Fibroblast of villous mesenchyme (primary cell): ENCODE data around the gene PRKN. TPM values are rescaled to one million over a fixed set of nuclear protein-coding genes. Genes with fewer than 3 reads are reported as not detected.

Source experiments
- DNase-seq: peaks from one replicate; pipeline ENCODE4 v3.0.0-alpha.2; 2010; ENCODE audit warnings: low read depth
- H3K4me3 ChIP-seq: 2 replicates; pipeline ENCODE4 v1.5.1; 2011; ENCODE audit warnings: low read depth, mild to moderate bottlenecking, low read length
- total RNA-seq: library from RNA; depleted of rRNA; stranded (reverse); fragments of >200 nt; gene quantifications from 2 replicates; pipeline ENCODE4 v1.2.3, GENCODE V29; 2012
- TF ChIP-seq, protein P1 (sequence below): IDR thresholded peaks from 2 replicates; pipeline ENCODE4 v1.5.1; 2012; ENCODE audit warnings: low read depth, mild to moderate bottlenecking, low read length; ENCODE audit not compliant: insufficient read depth

Gene PRKN
- total RNA-seq, 1 donor, result 2.2 TPM

DNA sequence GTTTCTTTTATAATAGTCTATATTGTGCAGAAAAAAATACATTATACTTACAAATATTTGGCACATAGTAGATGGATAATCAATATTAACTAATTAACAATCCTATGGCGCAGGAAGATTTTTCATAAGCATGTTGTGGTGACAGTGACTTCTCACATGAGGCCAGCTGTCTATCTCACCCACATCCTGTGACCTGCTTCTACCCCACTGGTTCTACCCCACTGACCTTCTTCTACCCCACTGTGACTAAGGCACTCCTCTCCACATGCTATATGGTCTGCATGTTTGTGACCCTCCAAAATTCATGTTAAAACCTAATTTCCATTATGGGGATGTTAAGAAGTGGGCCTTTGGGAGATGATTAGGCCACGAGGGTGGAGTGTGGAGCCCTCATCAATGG, 1058.9 kb downstream of the PRKN start:
- H3K4me3 ChIP-seq, result no peak overlapping the region
- no peak for DNase-seq
- TF ChIP-seq, protein P1, sequence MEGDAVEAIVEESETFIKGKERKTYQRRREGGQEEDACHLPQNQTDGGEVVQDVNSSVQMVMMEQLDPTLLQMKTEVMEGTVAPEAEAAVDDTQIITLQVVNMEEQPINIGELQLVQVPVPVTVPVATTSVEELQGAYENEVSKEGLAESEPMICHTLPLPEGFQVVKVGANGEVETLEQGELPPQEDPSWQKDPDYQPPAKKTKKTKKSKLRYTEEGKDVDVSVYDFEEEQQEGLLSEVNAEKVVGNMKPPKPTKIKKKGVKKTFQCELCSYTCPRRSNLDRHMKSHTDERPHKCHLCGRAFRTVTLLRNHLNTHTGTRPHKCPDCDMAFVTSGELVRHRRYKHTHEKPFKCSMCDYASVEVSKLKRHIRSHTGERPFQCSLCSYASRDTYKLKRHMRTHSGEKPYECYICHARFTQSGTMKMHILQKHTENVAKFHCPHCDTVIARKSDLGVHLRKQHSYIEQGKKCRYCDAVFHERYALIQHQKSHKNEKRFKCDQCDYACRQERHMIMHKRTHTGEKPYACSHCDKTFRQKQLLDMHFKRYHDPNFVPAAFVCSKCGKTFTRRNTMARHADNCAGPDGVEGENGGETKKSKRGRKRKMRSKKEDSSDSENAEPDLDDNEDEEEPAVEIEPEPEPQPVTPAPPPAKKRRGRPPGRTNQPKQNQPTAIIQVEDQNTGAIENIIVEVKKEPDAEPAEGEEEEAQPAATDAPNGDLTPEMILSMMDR, result no peak

DNA sequence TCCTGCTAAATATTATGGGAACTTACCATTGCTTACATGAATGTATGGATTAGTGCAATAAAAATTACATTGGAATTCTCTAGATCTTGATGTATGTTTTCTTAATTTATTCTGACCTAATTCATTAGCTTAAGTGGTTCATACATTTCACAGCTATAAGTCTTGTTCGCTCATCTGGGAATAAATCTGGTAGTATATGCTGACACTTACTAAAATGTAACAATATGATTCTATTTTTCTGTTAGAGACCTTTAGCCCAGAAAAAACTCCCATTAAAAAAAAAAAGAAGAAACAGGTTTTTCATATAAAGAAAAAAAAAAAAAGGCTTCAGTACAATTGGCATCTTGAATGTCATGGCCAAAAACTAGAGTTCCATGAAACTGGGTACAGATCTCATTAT, 1059.6 kb downstream of the PRKN start:
- no peak overlapping the region for H3K4me3 ChIP-seq
- no peak for DNase-seq

DNA sequence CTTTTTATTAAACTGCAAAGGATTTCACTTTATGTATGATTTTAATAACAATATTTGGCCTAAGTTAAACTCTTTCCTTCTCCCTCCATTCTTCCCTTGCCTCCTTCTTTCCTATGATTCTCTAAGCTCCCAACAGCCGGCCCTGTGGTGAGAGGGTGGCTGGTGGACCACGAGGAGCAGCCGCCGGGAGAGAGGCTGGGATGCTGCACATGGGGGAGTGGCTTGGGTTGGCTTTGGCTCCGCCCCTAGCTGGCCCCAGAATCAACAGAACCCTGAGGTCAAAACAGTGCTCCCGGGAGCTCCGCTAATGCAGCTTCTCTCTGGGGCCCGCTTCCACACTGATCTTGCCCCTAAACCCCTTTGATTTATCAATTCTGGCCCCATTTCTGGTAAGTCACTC, 1063.9 kb downstream of the PRKN start:
- no peak for DNase-seq
- TF ChIP-seq, protein P1, result no peak
- H3K4me3 ChIP-seq, result no peak overlapping the region

More for the DNA sequence above, 1059.6 kb downstream of the PRKN start:
- TF ChIP-seq, protein P1, result no peak

DNA sequence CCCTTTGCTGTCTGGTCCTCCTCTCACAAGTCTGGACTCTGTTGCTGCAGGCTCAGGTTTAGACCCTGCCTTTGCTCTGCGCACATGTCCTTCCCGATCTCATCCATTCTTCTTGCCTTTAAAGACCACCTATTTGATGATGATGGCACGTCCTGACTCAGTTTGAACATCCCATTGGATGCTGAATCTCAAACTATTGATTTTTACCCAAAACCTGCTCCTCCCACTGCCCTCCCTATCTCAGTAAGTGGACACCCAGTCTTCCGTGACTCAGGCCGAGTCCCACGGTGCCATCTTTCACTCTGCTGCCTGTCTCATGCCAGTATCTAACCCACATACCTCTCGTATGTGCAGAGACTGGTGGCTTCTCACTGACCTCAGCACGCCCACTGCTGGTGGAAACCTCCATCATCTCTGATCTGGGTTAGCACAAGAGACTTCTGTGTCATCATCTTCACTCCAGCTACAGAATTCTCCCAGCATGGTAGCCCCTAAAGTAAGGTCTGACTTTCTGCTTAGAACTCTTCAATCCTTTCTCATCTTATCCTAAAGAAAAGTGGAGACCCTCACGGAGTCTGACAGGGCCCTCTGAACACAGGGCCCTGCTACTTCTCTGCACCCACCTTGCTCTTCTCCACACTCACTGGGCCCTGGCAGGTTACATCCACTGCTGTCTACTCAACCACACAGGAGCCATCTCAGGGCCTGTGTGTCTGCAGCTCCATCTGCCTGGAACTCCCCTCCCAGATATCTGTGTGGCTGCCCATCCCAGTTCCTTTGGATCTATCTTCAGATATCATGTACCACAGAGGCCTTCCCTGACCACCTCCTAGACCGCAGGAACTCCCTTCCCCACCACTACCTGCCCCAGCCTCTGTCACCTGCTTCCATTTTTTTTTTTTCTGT, 1066.6 kb downstream of the PRKN start:
- H3K4me3 ChIP-seq, result no peak overlapping the region
- no peak for DNase-seq
- TF ChIP-seq, protein P1, result no peak

DNA sequence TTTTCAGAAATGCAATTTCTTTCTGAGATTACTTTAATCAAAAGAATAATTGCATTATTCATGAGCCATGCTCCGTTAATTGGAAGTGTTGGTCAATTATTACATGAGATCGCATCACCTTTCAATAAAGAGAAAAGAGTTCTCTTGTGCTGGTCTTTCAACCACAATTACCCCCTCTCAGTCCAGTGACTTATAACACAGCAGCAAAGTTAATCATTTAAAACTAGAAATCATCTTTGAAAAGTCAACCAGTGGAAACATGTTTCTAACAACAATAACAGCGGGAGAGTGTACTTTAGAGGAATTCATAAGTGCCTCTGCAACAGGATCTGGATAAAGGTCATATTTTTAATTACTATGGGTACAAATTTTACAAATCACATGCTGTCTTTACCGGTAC, 1069.4 kb downstream of the PRKN start:
- TF ChIP-seq, protein P1, result no peak
- no peak overlapping the region for H3K4me3 ChIP-seq
- no peak for DNase-seq

DNA sequence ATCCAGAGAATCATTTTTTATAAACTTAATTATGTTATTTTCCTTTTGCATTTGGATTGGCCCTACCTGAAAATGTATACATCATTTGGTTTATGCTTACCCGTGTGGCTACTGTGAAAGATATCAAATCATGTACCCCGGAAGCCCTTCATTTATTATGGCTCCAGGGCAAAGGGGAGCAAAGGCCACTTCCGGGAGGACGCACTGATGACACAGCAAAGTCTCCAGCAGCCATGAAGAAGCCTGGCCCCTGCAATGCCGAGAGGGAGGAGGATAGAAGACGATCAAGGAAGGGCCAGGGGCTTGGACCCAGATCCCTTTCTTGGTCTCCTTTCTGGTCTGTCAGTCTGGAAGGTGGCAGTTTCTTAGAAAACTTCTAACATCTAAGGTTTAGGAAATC, 1073.4 kb downstream of the PRKN start:
- no peak for DNase-seq
- H3K4me3 ChIP-seq, result no peak overlapping the region
- TF ChIP-seq, protein P1, result no peak
